ENCODE data around the gene SIK3.
A peak's percentile ranks its signal among the peaks of the same experiment; 100 is the strongest.

The SIK3 gene

GRCh38 chr11:116913000-116913399 is 185.2 kb downstream of the SIK3 start:
- H3K9ac ChIP-seq (ENCODE audit: insufficient read length), result no peak overlapping the region
- no peak for TF ChIP-seq POLR2AphosphoS5 (IDR thresholded peaks at IDR 0.05; ENCODE audit: borderline replicate concordance, low read depth, low read length)
- TF ChIP-seq EZH2 (IDR thresholded peaks at IDR 0.05), result no peak
- H3K4me3 ChIP-seq, result no peak overlapping the region
- H3K27ac ChIP-seq, result peak overlapping the region; percentile 47
- no peaks in the 10 kb centered on the region for H3K9me3 ChIP-seq (ENCODE audit: low read depth, low read length)
- H3K36me3 ChIP-seq (ENCODE audit: insufficient read depth, low read length), result no peaks in the 10 kb centered on the region
- DNase-seq (ENCODE audit: low read depth, low spot score), result no peak

- Histone ChIP-seq H3K4me3 (peak overlapping the region; percentile 10; the same call in 1 of the 2 replicates), H3K9ac (ENCODE audit: insufficient read length) (no peak overlapping the region), H3K9me3 (ENCODE audit: low read depth, low read length) (no peaks in the 10 kb centered on the region), H3K27ac (peak overlapping the region; percentile 47), H3K36me3 (ENCODE audit: insufficient read depth, low read length) (no peaks in the 10 kb centered on the region)
- no peak for TF ChIP-seq FOXP2 (optimal IDR thresholded peaks at IDR 0.05; ENCODE audit: control extremely low read depth, extremely low read length, insufficient read depth)
- TF ChIP-seq EZH2 (IDR thresholded peaks at IDR 0.05), result no peak
- no peak for TF ChIP-seq POLR2AphosphoS5 (IDR thresholded peaks at IDR 0.05; ENCODE audit: borderline replicate concordance, low read depth, low read length)
- no peak for DNase-seq (ENCODE audit: low read depth, low spot score)
Measured at GRCh38 chr11:116911976-116912734, 186.1 kb downstream of the SIK3 start.

GRCh38 chr11:116910847-116911246 is 187.4 kb downstream of the SIK3 start:
- TF ChIP-seq FOXP2 (optimal IDR thresholded peaks at IDR 0.05; ENCODE audit: control extremely low read depth, extremely low read length, insufficient read depth), result no peak
- TF ChIP-seq EZH2 (IDR thresholded peaks at IDR 0.05), result no peak
- no peak for TF ChIP-seq POLR2AphosphoS5 (IDR thresholded peaks at IDR 0.05; ENCODE audit: borderline replicate concordance, low read depth, low read length)
- H3K9ac ChIP-seq (ENCODE audit: insufficient read length), result no peak overlapping the region
- no peak overlapping the region for H3K27ac ChIP-seq
- DNase-seq (ENCODE audit: low read depth, low spot score), result no peak
- 0 out of 2 replicates have a peak, but pooled peaks cover 1% of the 10 kb centered on the region for H3K36me3 ChIP-seq (ENCODE audit: insufficient read depth, low read length)
- H3K9me3 ChIP-seq (ENCODE audit: low read depth, low read length), result no peaks in the 10 kb centered on the region
- H3K4me3 ChIP-seq, result no peak overlapping the region

- DNase-seq (ENCODE audit: low read depth, low spot score), result no peak
- Histone ChIP-seq H3K4me3 (no peak overlapping the region), H3K36me3 (ENCODE audit: insufficient read depth, low read length) (0 out of 2 replicates have a peak, but pooled peaks cover 4% of the 10 kb centered on the region), H3K9me3 (ENCODE audit: low read depth, low read length) (no peaks in the 10 kb centered on the region), H3K9ac (ENCODE audit: insufficient read length) (no peak overlapping the region), H3K27ac (no peak overlapping the region)
- TF ChIP-seq FOXP2 (optimal IDR thresholded peaks at IDR 0.05; ENCODE audit: control extremely low read depth, extremely low read length, insufficient read depth), result no peak
- no peak for TF ChIP-seq POLR2AphosphoS5 (IDR thresholded peaks at IDR 0.05; ENCODE audit: borderline replicate concordance, low read depth, low read length)
Measured at GRCh38 chr11:116910378-116910777, 187.8 kb downstream of the SIK3 start.

- H3K27ac ChIP-seq, result no peak overlapping the region
- H3K36me3 ChIP-seq (ENCODE audit: insufficient read depth, low read length), result 0 out of 2 replicates have a peak, but pooled peaks cover 4% of the 10 kb centered on the region
Measured at GRCh38 chr11:116909245-116909644, 189.0 kb downstream of the SIK3 start.

GRCh38 chr11:116906479-116906878 is 191.7 kb downstream of the SIK3 start:
- H3K9ac ChIP-seq (ENCODE audit: insufficient read length), result no peak overlapping the region
- no peak overlapping the region for H3K27ac ChIP-seq
- H3K36me3 ChIP-seq (ENCODE audit: insufficient read depth, low read length), result 0 out of 2 replicates have a peak, but pooled peaks cover 4% of the 10 kb centered on the region
- no peak for DNase-seq (ENCODE audit: low read depth, low spot score)
- no peaks in the 10 kb centered on the region for H3K9me3 ChIP-seq (ENCODE audit: low read depth, low read length)
- TF ChIP-seq POLR2AphosphoS5 (IDR thresholded peaks at IDR 0.05; ENCODE audit: borderline replicate concordance, low read depth, low read length) (no peak), EZH2 (IDR thresholded peaks at IDR 0.05) (no peak), FOXP2 (optimal IDR thresholded peaks at IDR 0.05; ENCODE audit: control extremely low read depth, extremely low read length, insufficient read depth) (no peak)
- H3K4me3 ChIP-seq, result no peak overlapping the region

More at GRCh38 chr11:116909245-116909644, 189.0 kb downstream of the SIK3 start:
- no peak overlapping the region for H3K4me3 ChIP-seq
- TF ChIP-seq EZH2 (IDR thresholded peaks at IDR 0.05), result no peak
- TF ChIP-seq POLR2AphosphoS5 (IDR thresholded peaks at IDR 0.05; ENCODE audit: borderline replicate concordance, low read depth, low read length), result no peak
- no peak for TF ChIP-seq FOXP2 (optimal IDR thresholded peaks at IDR 0.05; ENCODE audit: control extremely low read depth, extremely low read length, insufficient read depth)
- no peaks in the 10 kb centered on the region for H3K9me3 ChIP-seq (ENCODE audit: low read depth, low read length)
- DNase-seq (ENCODE audit: low read depth, low spot score), result no peak
- H3K9ac ChIP-seq (ENCODE audit: insufficient read length), result no peak overlapping the region

GRCh38 chr11:116903090-116903489 is 195.1 kb downstream of the SIK3 start:
- no peaks in the 10 kb centered on the region for H3K9me3 ChIP-seq (ENCODE audit: low read depth, low read length)
- H3K27ac ChIP-seq, result no peak overlapping the region
- no peak overlapping the region for H3K9ac ChIP-seq (ENCODE audit: insufficient read length)
- no peak overlapping the region for H3K4me3 ChIP-seq
- DNase-seq (ENCODE audit: low read depth, low spot score), result no peak
- TF ChIP-seq FOXP2 (optimal IDR thresholded peaks at IDR 0.05; ENCODE audit: control extremely low read depth, extremely low read length, insufficient read depth), result no peak
- no peak for TF ChIP-seq POLR2AphosphoS5 (IDR thresholded peaks at IDR 0.05; ENCODE audit: borderline replicate concordance, low read depth, low read length)
- TF ChIP-seq EZH2 (IDR thresholded peaks at IDR 0.05), result no peak
- H3K36me3 ChIP-seq (ENCODE audit: insufficient read depth, low read length), result peaks cover 11% of the 10 kb centered on the region; the same call in 1 of the 2 replicates

GRCh38 chr11:116901964-116902688 is 196.1 kb downstream of the SIK3 start:
- Histone ChIP-seq H3K9ac (ENCODE audit: insufficient read length) (no peak overlapping the region), H3K4me3 (no peak overlapping the region), H3K9me3 (ENCODE audit: low read depth, low read length) (no peaks in the 10 kb centered on the region), H3K27ac (no peak overlapping the region), H3K36me3 (ENCODE audit: insufficient read depth, low read length) (peaks cover 12% of the 10 kb centered on the region; the same call in 1 of the 2 replicates)
- no peak for DNase-seq (ENCODE audit: low read depth, low spot score)
- TF ChIP-seq POLR2AphosphoS5 (IDR thresholded peaks at IDR 0.05; ENCODE audit: borderline replicate concordance, low read depth, low read length) (no peak), FOXP2 (optimal IDR thresholded peaks at IDR 0.05; ENCODE audit: control extremely low read depth, extremely low read length, insufficient read depth) (no peak), EZH2 (IDR thresholded peaks at IDR 0.05) (no peak)

Measured in SK-N-MC (cell line).